ENCODE measurements around the gene MYO1C.
"Not testable (repeated sequence)": the region's sequence is repeated elsewhere in the genome, so short reads cannot be mapped to it uniquely, and the experiment has no call there.

Gene MYO1C

GRCh38 chr17:1464186-1464585, 28.3 kb downstream of the MYO1C start:
- DNase-seq: no peak

GRCh38 chr17:1462164-1463112, 30.0 kb downstream of the MYO1C start:
- peak in 2 of 14 donors; percentile 7 to 76 for DNase-seq

GRCh38 chr17:1461198-1461944, 31.1 kb downstream of the MYO1C start:
- DNase-seq: no peak

GRCh38 chr17:1460233-1460632, 32.3 kb downstream of the MYO1C start:
- peak in 5 of 14 donors; percentile 15 to 88 (median 43) for DNase-seq

GRCh38 chr17:1455797-1456599, 36.5 kb downstream of the MYO1C start, which contains the start of gene CRK:
Gene CRK (minus strand): TSS chr17:1456232. CDS start chr17:1456117, 115 bp downstream.
- DNase-seq: peak; percentile 60 to 99 (median 94)

- DNase-seq: peak in 10 of 14 donors; percentile 16 to 73 (median 46)
These were observed 37.1 kb downstream of the MYO1C start for GRCh38 chr17:1455291-1455796.

GRCh38 chr17:1454541-1454940, 37.9 kb downstream of the MYO1C start:
- DNase-seq: no peak

GRCh38 chr17:1453694-1454093, 38.8 kb downstream of the MYO1C start:
- not testable (repeated sequence) for DNase-seq

GRCh38 chr17:1452836-1453235, 39.6 kb downstream of the MYO1C start:
- DNase-seq: no peak

GRCh38 chr17:1450261-1450660, 42.2 kb downstream of the MYO1C start:
- not testable (repeated sequence) for DNase-seq

- no peak for DNase-seq
These were observed 43.0 kb downstream of the MYO1C start for GRCh38 chr17:1449412-1449967.

GRCh38 chr17:1447052-1447451, 45.4 kb downstream of the MYO1C start:
- DNase-seq: no peak

- DNase-seq: peak in 1 of 14 donors; percentile 30
These were observed 46.3 kb downstream of the MYO1C start for GRCh38 chr17:1446201-1446600.

- DNase-seq: not testable (repeated sequence)
These were observed 46.8 kb downstream of the MYO1C start for GRCh38 chr17:1445695-1446094.

GRCh38 chr17:1442721-1443120, 49.8 kb downstream of the MYO1C start:
- DNase-seq: not testable (repeated sequence)

- DNase-seq: no peak
These were observed 50.3 kb downstream of the MYO1C start for GRCh38 chr17:1442187-1442586.

GRCh38 chr17:1440921-1441320, 51.6 kb downstream of the MYO1C start:
- DNase-seq: no peak

GRCh38 chr17:1438593-1439083, 53.8 kb downstream of the MYO1C start:
- DNase-seq: no peak

- DNase-seq: no peak
These were observed 57.2 kb downstream of the MYO1C start for GRCh38 chr17:1435326-1435725.

GRCh38 chr17:1434150-1434549, 58.3 kb downstream of the MYO1C start:
- no peak for DNase-seq

GRCh38 chr17:1431631-1432104, 60.8 kb downstream of the MYO1C start:
- DNase-seq: no peak
